ENCODE results near the gene LCP2.
A peak's percentile ranks its signal among the peaks of the same experiment; 100 is the strongest.
"Not testable (repeated sequence)": the region's sequence is repeated elsewhere in the genome, so short reads cannot be mapped to it uniquely, and the experiment has no call there.

The LCP2 gene

GRCh38 chr5:170245436-170245835, 52.1 kb downstream of the LCP2 start:
- not testable (repeated sequence) for DNase-seq

- DNase-seq: no peak
Measured at GRCh38 chr5:170238456-170239196, 59.0 kb downstream of the LCP2 start.

GRCh38 chr5:170235876-170236864, 61.4 kb downstream of the LCP2 start:
- DNase-seq: no peak

- no peak for DNase-seq
Measured at GRCh38 chr5:170233358-170233892, 64.2 kb downstream of the LCP2 start.

- no peak for DNase-seq
Measured at GRCh38 chr5:170232786-170233185, 64.8 kb downstream of the LCP2 start, which contains the start of gene C5orf58. C5orf58 (plus strand) TSS chr5:170232985; CDS start chr5:170234977, 1,992 bp downstream.

- no peak for DNase-seq
Measured at GRCh38 chr5:170228762-170229435, 68.7 kb downstream of the LCP2 start.

- DNase-seq: no peak
Measured at GRCh38 chr5:170226661-170227060, 70.9 kb downstream of the LCP2 start.

GRCh38 chr5:170226129-170226615, 71.4 kb downstream of the LCP2 start:
- DNase-seq: no peak

GRCh38 chr5:170225326-170226128, 72.0 kb downstream of the LCP2 start:
- peak; percentile 20 for DNase-seq

- no peak for DNase-seq
Measured at GRCh38 chr5:170223906-170224305, 73.7 kb downstream of the LCP2 start.

GRCh38 chr5:170223360-170223759, 74.2 kb downstream of the LCP2 start:
- no peak for DNase-seq

- no peak for DNase-seq
Measured at GRCh38 chr5:170221327-170221741, 76.2 kb downstream of the LCP2 start.

GRCh38 chr5:170220191-170220590, 77.4 kb downstream of the LCP2 start:
- no peak for DNase-seq

GRCh38 chr5:170219615-170220014, 78.0 kb downstream of the LCP2 start:
- no peak for DNase-seq

GRCh38 chr5:170218726-170219125, 78.9 kb downstream of the LCP2 start:
- no peak for DNase-seq

- no peak for DNase-seq
Measured at GRCh38 chr5:170217831-170218230, 79.7 kb downstream of the LCP2 start.

- peak; percentile 24 for DNase-seq
Measured at GRCh38 chr5:170216257-170216864, 81.2 kb downstream of the LCP2 start.

- DNase-seq: no peak
Measured at GRCh38 chr5:170211575-170212334, 85.8 kb downstream of the LCP2 start.

GRCh38 chr5:170206958-170207357, 90.6 kb downstream of the LCP2 start:
- DNase-seq: no peak

GRCh38 chr5:170206216-170206615, 91.4 kb downstream of the LCP2 start:
- DNase-seq: no peak

- DNase-seq: no peak
Measured at GRCh38 chr5:170204202-170204601, 93.4 kb downstream of the LCP2 start.

Data from GF-D8 (cell line).